NK-92 treated with Interleukin-12 subunit alpha and Interleukin-12 subunit beta, amount 100 ng/mL, for 24 hours (cell line): ENCODE results near the gene RBX1.

Experiments used
- DNase-seq: peaks from one replicate; lab custom pipeline; 2025; lab: John Stamatoyannopoulos, UW

Gene RBX1

GRCh38 chr22:41022470-41023298, 71.5 kb downstream of the RBX1 start:
- no peak for DNase-seq
